ENCODE measurements around the gene MDN1.

The MDN1 gene

GRCh38 chr6:89842228-89842627, 22.6 kb upstream of the MDN1 start:
- Histone ChIP-seq H3F3A (ENCODE audit: insufficient read depth, low read length) (no peaks in the 10 kb centered on the region), H3K9ac (ENCODE audit: low read length) (no peak overlapping the region), H3K4me1 (ENCODE audit: low read length) (no peaks in the 10 kb centered on the region), H3K27me3 (replicated peaks; ENCODE audit: insufficient read depth, low read length) (no peaks in the 10 kb centered on the region), H3K4me3 (ENCODE audit: low read length) (no peak overlapping the region), H3K9me3 (replicated peaks; ENCODE audit: insufficient read depth, low read length) (no peaks in the 10 kb centered on the region), H3K36me3 (replicated peaks; ENCODE audit: insufficient read depth, low read length) (no peaks in the 10 kb centered on the region; the same call in 1 of the 2 replicates), H3K4me2 (ENCODE audit: low read depth, low read length) (no peak overlapping the region), H3K9me2 (replicated peaks; ENCODE audit: insufficient read depth, low read length) (no peaks in the 10 kb centered on the region), H2AFZ (ENCODE audit: low read length) (no peak overlapping the region), H3K27ac (ENCODE audit: low read length) (no peak overlapping the region), H3K79me2 (ENCODE audit: low read length) (peaks cover 78% of the 10 kb centered on the region), H4K20me1 (ENCODE audit: insufficient read depth, low read length) (0 out of 2 replicates have a peak, but pooled peaks cover 3% of the 10 kb centered on the region)
- DNase-seq = no peak
- TF ChIP-seq EZH2 (optimal IDR thresholded peaks at IDR 0.05; ENCODE audit: low read depth, low read length) (no peak), EZH2phosphoT487 (IDR thresholded peaks at IDR 0.05; ENCODE audit: low read length) (no peak), CTCF (IDR thresholded peaks at IDR 0.05; ENCODE audit: low read length) (no peak)

GRCh38 chr6:89840538-89840937, 20.9 kb upstream of the MDN1 start:
- H3K9me3 ChIP-seq (replicated peaks; ENCODE audit: insufficient read depth, low read length) = no peaks in the 10 kb centered on the region
- H4K20me1 ChIP-seq (ENCODE audit: insufficient read depth, low read length) = 0 out of 2 replicates have a peak, but pooled peaks cover 3% of the 10 kb centered on the region
- DNase-seq = no peak
- H3K4me3 ChIP-seq (ENCODE audit: low read length) = no peak overlapping the region
- no peaks in the 10 kb centered on the region for H3K36me3 ChIP-seq (replicated peaks; ENCODE audit: insufficient read depth, low read length)
- H3K27ac ChIP-seq (ENCODE audit: low read length) = no peak overlapping the region
- H3K79me2 ChIP-seq (ENCODE audit: low read length) = peaks cover 81% of the 10 kb centered on the region
- no peak overlapping the region for H3K4me2 ChIP-seq (ENCODE audit: low read depth, low read length)
- H3K9ac ChIP-seq (ENCODE audit: low read length) = no peak overlapping the region
- no peaks in the 10 kb centered on the region for H3K27me3 ChIP-seq (replicated peaks; ENCODE audit: insufficient read depth, low read length)
- no peaks in the 10 kb centered on the region for H3K9me2 ChIP-seq (replicated peaks; ENCODE audit: insufficient read depth, low read length)
- H3K4me1 ChIP-seq (ENCODE audit: low read length) = 0 out of 2 replicates have a peak, but pooled peaks cover 3% of the 10 kb centered on the region
- no peak overlapping the region for H2AFZ ChIP-seq (ENCODE audit: low read length)
- TF ChIP-seq EZH2 (optimal IDR thresholded peaks at IDR 0.05; ENCODE audit: low read depth, low read length) (no peak), CTCF (IDR thresholded peaks at IDR 0.05; ENCODE audit: low read length) (no peak), EZH2phosphoT487 (IDR thresholded peaks at IDR 0.05; ENCODE audit: low read length) (no peak)
- H3F3A ChIP-seq (ENCODE audit: insufficient read depth, low read length) = no peaks in the 10 kb centered on the region

GRCh38 chr6:89836639-89837222, 17.1 kb upstream of the MDN1 start:
- peaks cover 9% of the 10 kb centered on the region; the same call in 1 of the 2 replicates for H3K4me1 ChIP-seq (ENCODE audit: low read length)
- no peak overlapping the region for H2AFZ ChIP-seq (ENCODE audit: low read length)
- TF ChIP-seq EZH2 (optimal IDR thresholded peaks at IDR 0.05; ENCODE audit: low read depth, low read length) (no peak), EZH2phosphoT487 (IDR thresholded peaks at IDR 0.05; ENCODE audit: low read length) (no peak), CTCF (IDR thresholded peaks at IDR 0.05; ENCODE audit: low read length) (no peak)
- H3K4me3 ChIP-seq (ENCODE audit: low read length) = no peak overlapping the region
- H3K9me2 ChIP-seq (replicated peaks; ENCODE audit: insufficient read depth, low read length) = no peaks in the 10 kb centered on the region
- no peak overlapping the region for H3K27ac ChIP-seq (ENCODE audit: low read length)
- DNase-seq = no peak
- no peak overlapping the region for H3K9ac ChIP-seq (ENCODE audit: low read length)
- no peaks in the 10 kb centered on the region for H3K9me3 ChIP-seq (replicated peaks; ENCODE audit: insufficient read depth, low read length)
- H3K27me3 ChIP-seq (replicated peaks; ENCODE audit: insufficient read depth, low read length) = no peaks in the 10 kb centered on the region
- H3K4me2 ChIP-seq (ENCODE audit: low read depth, low read length) = no peak overlapping the region
- no peaks in the 10 kb centered on the region for H3F3A ChIP-seq (ENCODE audit: insufficient read depth, low read length)
- peaks cover 67% of the 10 kb centered on the region for H3K79me2 ChIP-seq (ENCODE audit: low read length)
- H3K36me3 ChIP-seq (replicated peaks; ENCODE audit: insufficient read depth, low read length) = peaks cover 4% of the 10 kb centered on the region; the same call in 1 of the 2 replicates
- peaks cover 4% of the 10 kb centered on the region; the same call in 1 of the 2 replicates for H4K20me1 ChIP-seq (ENCODE audit: insufficient read depth, low read length)
